NOMO-1 (cell line): Measurements from ENCODE around the gene PCDHGA4.
"Not testable (repeated sequence)": the region's sequence is repeated elsewhere in the genome, so short reads cannot be mapped to it uniquely, and the experiment has no call there.

Experiments
- DNase-seq, 2 experiments: peaks; one replicate each; lab custom pipeline; 2025; ENCODE audit not compliant: unreplicated experiment in 2 of 2; lab: John Stamatoyannopoulos, UW

Gene PCDHGA4

GRCh38 chr5:141354900-141355469 is at the start of gene PCDHGA4:
PCDHGA4 (plus strand) TSS chr5:141355021; CDS start chr5:141355108, 87 bp downstream.
- DNase-seq: no peak

- DNase-seq: no peak
These were observed 48.2 kb upstream of the PCDHGA4 start for GRCh38 chr5:141306630-141307029.

GRCh38 chr5:141313711-141314110 is 41.1 kb upstream of the PCDHGA4 start:
- DNase-seq: no peak

GRCh38 chr5:141316963-141317362 is 37.9 kb upstream of the PCDHGA4 start:
- not testable (repeated sequence) for DNase-seq

GRCh38 chr5:141319202-141319601 is 35.6 kb upstream of the PCDHGA4 start:
- DNase-seq: no peak

- DNase-seq: no peak
These were observed 35.1 kb upstream of the PCDHGA4 start for GRCh38 chr5:141319699-141320098.

- peak; percentile 86 to 90 for DNase-seq
These were observed 34.3 kb upstream of the PCDHGA4 start, which contains the start of gene TAF7 for GRCh38 chr5:141320225-141321169. TAF7 (minus strand) TSS chr5:141320784; CDS start chr5:141320044, 740 bp downstream.

- no peak for DNase-seq
These were observed 32.6 kb upstream of the PCDHGA4 start for GRCh38 chr5:141322261-141322660.

- peak; percentile 39 to 53 for DNase-seq
These were observed 28.6 kb upstream of the PCDHGA4 start for GRCh38 chr5:141326088-141326854.

GRCh38 chr5:141328231-141328630 is 26.6 kb upstream of the PCDHGA4 start:
- DNase-seq: no peak

GRCh38 chr5:141330299-141331080 is 24.3 kb upstream of the PCDHGA4 start, which contains the start of gene PCDHGA1:
PCDHGA1 (plus strand) TSS chr5:141330514.
- no peak for DNase-seq

- not testable (repeated sequence) for DNase-seq
These were observed 22.2 kb upstream of the PCDHGA4 start for GRCh38 chr5:141332571-141332970.

GRCh38 chr5:141338538-141339306 is 16.1 kb upstream of the PCDHGA4 start, which contains the start of gene PCDHGA2:
PCDHGA2 (plus strand) TSS chr5:141338760.
- DNase-seq: no peak

- DNase-seq: not testable (repeated sequence)
These were observed 14.0 kb upstream of the PCDHGA4 start for GRCh38 chr5:141340781-141341354.

- DNase-seq: no peak
These were observed 12.0 kb upstream of the PCDHGA4 start for GRCh38 chr5:141342773-141343172.

- DNase-seq: no peak
These were observed 11.4 kb upstream of the PCDHGA4 start, which contains the start of gene PCDHGA3 for GRCh38 chr5:141343242-141343952. PCDHGA3 (plus strand) TSS chr5:141343829; CDS start chr5:141344034, 205 bp downstream.

GRCh38 chr5:141343953-141344463 is 10.8 kb upstream of the PCDHGA4 start:
- no peak for DNase-seq

GRCh38 chr5:141345327-141345726 is 9.5 kb upstream of the PCDHGA4 start:
- no peak for DNase-seq
